Body of pancreas (tissue), 4 donors: Measurements from ENCODE around the gene CLEC2A.

Experiments used
- CTCF ChIP-seq, 7 experiments: fragments of 450-650 bp in 4 of 7; fragments of 200-600 bp in 3 of 7; sonication (generic) in 3 of 7; IDR thresholded peaks; one replicate each; pipeline ENCODE4 v1.5.1; 2016 to 2019; ENCODE audit warnings: antibody characterized with exemption in 7 of 7
- POLR2A ChIP-seq, 3 donors: fragments of 450-650 bp; IDR thresholded peaks; one replicate each; pipeline ENCODE4 v1.6.1; 2016; ENCODE audit warnings: antibody characterized with exemption in 3 of 3, mild to moderate bottlenecking in 2 of 3

GRCh38 chr12:9936591-9936990, 4.4 kb upstream of the CLEC2A start:
- TF ChIP-seq POLR2A (IDR thresholded peaks at IDR 0.05) (no peak), CTCF (IDR thresholded peaks at IDR 0.05) (no peak)
